ENCODE results near the gene TMEM250. TPM values are rescaled to one million over a fixed set of nuclear protein-coding genes. Genes with fewer than 3 reads are reported as not detected.

The TMEM250 gene
- polyA plus RNA-seq, 1 of the 3 experiments (the other 2 are of a cell fraction) = 25.9 TPM

GRCh38 chr9:136153381-136154065 lies 34.8 kb upstream of the TMEM250 start:
- Histone ChIP-seq H3K4me2 (no peak overlapping the region), H4K20me1 (ENCODE audit: insufficient read depth) (no peaks in the 10 kb centered on the region), H3K79me2 (ENCODE audit: insufficient read depth) (no peaks in the 10 kb centered on the region), H3K27me3 (ENCODE audit: insufficient read depth) (peaks cover 30% of the 10 kb centered on the region), H3K9me2 (no peaks in the 10 kb centered on the region), H3K4me1 (ENCODE audit: control insufficient read depth in 1 of 2, insufficient read depth in 2 of 2, low read depth in 1 of 2, low read length in 1 of 2) (no peaks in the 10 kb centered on the region), H2AFZ (ENCODE audit: low read depth) (no peak overlapping the region), H3F3A (replicated peaks; ENCODE audit: insufficient read depth) (no peaks in the 10 kb centered on the region), H3K36me3 (replicated peaks in 1 of 2; ENCODE audit: control insufficient read depth in 1 of 2, insufficient read depth in 2 of 2, low read length in 1 of 2) (no peaks in the 10 kb centered on the region), H3K4me3 (ENCODE audit: low read depth in 2 of 2, low read length in 1 of 2) (no peak overlapping the region), H3K9me3 (no peaks in the 10 kb centered on the region), H3K27ac (ENCODE audit: low read depth in 2 of 2, low read length in 1 of 2) (no peak overlapping the region), H3K9ac (no peak overlapping the region)
- no peak for DNase-seq
- no peak for TF ChIP-seq USF1 (IDR thresholded peaks at IDR 0.05; ENCODE audit: borderline replicate concordance, low read depth)
- no peak for TF ChIP-seq MAX (IDR thresholded peaks at IDR 0.05; ENCODE audit: low read depth)
- no peak for TF ChIP-seq TAF1 (IDR thresholded peaks at IDR 0.05; ENCODE audit: borderline replicate concordance, low read depth, low read length)
- no peak for TF ChIP-seq TCF12 (IDR thresholded peaks at IDR 0.05)
- TF ChIP-seq EP300 (IDR thresholded peaks at IDR 0.05; ENCODE audit: borderline replicate concordance in 1 of 2, low read depth in 1 of 2, low read length in 1 of 2) = no peak
- no peak for TF ChIP-seq SIN3A (IDR thresholded peaks at IDR 0.05; ENCODE audit: borderline replicate concordance, low read depth, low read length)
- no peak for TF ChIP-seq MXI1 (IDR thresholded peaks at IDR 0.05; ENCODE audit: low read depth, low read length)
- TF ChIP-seq FOXJ3 (CRISPR knock-in tag; IDR thresholded peaks at IDR 0.05) = no peak
- TF ChIP-seq USF2 (IDR thresholded peaks at IDR 0.05; ENCODE audit: borderline replicate concordance, low read depth, low read length) = no peak
- WGBS (ENCODE audit: low lambda C conversion rate) = 75% methylated on average over 16 of the region's 24 CpGs
- CTCF ChIA-PET = interaction anchor here (1.0 kb wide), 1 partner anchor 21 kb away, joined by 4 read pairs; no protein-coding TSS in a partner anchor
- POLR2A ChIA-PET = no interaction called here

- H3K27me3 ChIP-seq (ENCODE audit: insufficient read depth) = peaks cover 30% of the 10 kb centered on the region
- H3K79me2 ChIP-seq (ENCODE audit: insufficient read depth) = no peaks in the 10 kb centered on the region
- no peak overlapping the region for H2AFZ ChIP-seq (ENCODE audit: low read depth)
- ChIA-PET POLR2A (no interaction called here), CTCF (interaction anchor here (1.0 kb wide), 1 partner anchor 20 kb away, joined by 4 read pairs; no protein-coding TSS in a partner anchor)
- no peaks in the 10 kb centered on the region for H3F3A ChIP-seq (replicated peaks; ENCODE audit: insufficient read depth)
- no peaks in the 10 kb centered on the region for H4K20me1 ChIP-seq (ENCODE audit: insufficient read depth)
- no peaks in the 10 kb centered on the region for H3K9me2 ChIP-seq
- TF ChIP-seq GATA2 (CRISPR knock-in tag; IDR thresholded peaks at IDR 0.05) (no peak), TEAD4 (IDR thresholded peaks at IDR 0.05; ENCODE audit: borderline replicate concordance, insufficient read depth) (no peak), JUND (IDR thresholded peaks at IDR 0.05) (no peak)
- WGBS (ENCODE audit: low lambda C conversion rate) = 89% methylated on average over 9 of the region's 12 CpGs
- no peak for DNase-seq
- H3K4me2 ChIP-seq = no peak overlapping the region
- H3K36me3 ChIP-seq (replicated peaks in 1 of 2; ENCODE audit: control insufficient read depth in 1 of 2, insufficient read depth in 2 of 2, low read length in 1 of 2) = no peaks in the 10 kb centered on the region
- no peak overlapping the region for H3K27ac ChIP-seq (ENCODE audit: low read depth in 2 of 2, low read length in 1 of 2)
- H3K4me1 ChIP-seq (ENCODE audit: control insufficient read depth in 1 of 2, insufficient read depth in 2 of 2, low read depth in 1 of 2, low read length in 1 of 2) = no peaks in the 10 kb centered on the region
- H3K9me3 ChIP-seq = no peaks in the 10 kb centered on the region
- no peak overlapping the region for H3K9ac ChIP-seq
- no peak overlapping the region for H3K4me3 ChIP-seq (ENCODE audit: low read depth in 2 of 2, low read length in 1 of 2)
Measured at GRCh38 chr9:136152931-136153330, 34.3 kb upstream of the TMEM250 start.

Measured in SK-N-SH (cell line).